Activated CD4-positive, CD25-positive, alpha-beta regulatory T cell (primary cell): Measurements from ENCODE around the gene SIK1.
"Not testable (repeated sequence)": the region's sequence is repeated elsewhere in the genome, so short reads cannot be mapped to it uniquely, and the experiment has no call there.

Experiments
- DNase-seq, 4 experiments: peaks; one replicate each; lab custom pipeline; 2025; lab: John Stamatoyannopoulos, UW

SIK1 gene

GRCh38 chr21:43396788-43397438, 30.0 kb downstream of the SIK1 start:
- DNase-seq: not testable (repeated sequence)

- not testable (repeated sequence) for DNase-seq
These were observed 43.6 kb downstream of the SIK1 start for GRCh38 chr21:43383351-43383750.

- not testable (repeated sequence) for DNase-seq
These were observed 44.0 kb downstream of the SIK1 start for GRCh38 chr21:43382902-43383301.

- not testable (repeated sequence) for DNase-seq
These were observed 45.9 kb downstream of the SIK1 start for GRCh38 chr21:43380852-43381533.

GRCh38 chr21:43380337-43380736, 46.6 kb downstream of the SIK1 start:
- DNase-seq: not testable (repeated sequence)

- not testable (repeated sequence) for DNase-seq
These were observed 47.3 kb downstream of the SIK1 start for GRCh38 chr21:43379626-43380122.

GRCh38 chr21:43376478-43376882, 50.5 kb downstream of the SIK1 start:
- DNase-seq: no peak

- DNase-seq: no peak
These were observed 51.0 kb downstream of the SIK1 start for GRCh38 chr21:43375837-43376477.

- DNase-seq: no peak
These were observed 51.7 kb downstream of the SIK1 start for GRCh38 chr21:43375006-43375836.

- no peak for DNase-seq
These were observed 52.6 kb downstream of the SIK1 start for GRCh38 chr21:43374228-43374885.

- DNase-seq: no peak
These were observed 53.3 kb downstream of the SIK1 start for GRCh38 chr21:43373362-43374227.

- DNase-seq: no peak
These were observed 54.1 kb downstream of the SIK1 start for GRCh38 chr21:43372663-43373361.

- no peak for DNase-seq
These were observed 55.1 kb downstream of the SIK1 start for GRCh38 chr21:43371786-43372185.

GRCh38 chr21:43370888-43371570, 55.9 kb downstream of the SIK1 start:
- DNase-seq: no peak

- DNase-seq: no peak
These were observed 56.8 kb downstream of the SIK1 start for GRCh38 chr21:43370091-43370658.

- no peak for DNase-seq
These were observed 57.3 kb downstream of the SIK1 start for GRCh38 chr21:43369596-43370090.

- DNase-seq: no peak
These were observed 57.8 kb downstream of the SIK1 start for GRCh38 chr21:43369124-43369523.

- no peak for DNase-seq
These were observed 58.2 kb downstream of the SIK1 start for GRCh38 chr21:43368685-43369084.

- DNase-seq: no peak
These were observed 59.1 kb downstream of the SIK1 start for GRCh38 chr21:43367859-43368258.
